SK-N-MC (cell line): Measurements from ENCODE around the gene OR52E4.

ENCODE experiments used
- EZH2 ChIP-seq: fragments of 200-600 bp; sonication (generic); IDR thresholded peaks from one replicate; pipeline ENCODE4 v1.6.1; 2017; ENCODE audit warnings: antibody characterized with exemption
- POLR2AphosphoS5 ChIP-seq: IDR thresholded peaks from 2 replicates; pipeline ENCODE4 v1.6.1; 2012; ENCODE audit warnings: mild to moderate bottlenecking, low read depth, low read length, borderline replicate concordance

- TF ChIP-seq POLR2AphosphoS5 (no peak), EZH2 (no peak)
These were observed 42.7 kb upstream of the OR52E4 start for GRCh38 chr11:5837695-5838094.
